Mucosa of gallbladder (tissue), 1 donor: ENCODE data around the gene DPEP2NB. TPM values are rescaled to one million over a fixed set of nuclear protein-coding genes. Genes with fewer than 3 reads are reported as not detected.
"Not testable (repeated sequence)": the region's sequence is repeated elsewhere in the genome, so short reads cannot be mapped to it uniquely, and the experiment has no call there.

Source experiments
- DNase-seq: peaks from one replicate; pipeline ENCODE4 v3.0.0-alpha.2; 2020; ENCODE audit warnings: low spot score
- total RNA-seq: library from RNA; stranded (reverse); gene quantifications from one replicate; pipeline ENCODE4 v1.2.1, GENCODE V29; 2021
- donor health status: DM: no; HTN: no; CAD: no.

Gene DPEP2NB
- total RNA-seq, 1 donor from 2014 or later: not detected

DNA sequence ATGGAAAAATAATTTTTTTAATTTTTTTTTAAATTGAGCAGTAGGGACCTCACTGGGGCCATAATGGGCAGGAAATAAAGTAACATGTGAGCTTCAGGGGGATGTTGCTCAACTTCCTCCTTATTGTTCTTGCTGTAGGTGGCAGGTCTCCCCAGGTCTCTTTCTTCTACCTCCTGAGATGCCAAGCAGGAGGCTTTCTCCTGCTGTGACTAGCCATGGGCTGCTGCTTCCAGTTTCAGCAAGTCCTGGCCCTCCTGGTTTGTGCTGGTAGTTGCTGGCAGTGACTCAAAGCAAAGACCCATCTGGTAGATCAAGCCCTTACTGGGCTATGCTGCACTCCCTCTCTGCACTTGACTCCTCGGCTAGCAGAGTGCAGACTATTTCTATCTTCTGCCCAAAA lies 2.3 kb downstream of the DPEP2NB start:
- no peak for DNase-seq

DNA sequence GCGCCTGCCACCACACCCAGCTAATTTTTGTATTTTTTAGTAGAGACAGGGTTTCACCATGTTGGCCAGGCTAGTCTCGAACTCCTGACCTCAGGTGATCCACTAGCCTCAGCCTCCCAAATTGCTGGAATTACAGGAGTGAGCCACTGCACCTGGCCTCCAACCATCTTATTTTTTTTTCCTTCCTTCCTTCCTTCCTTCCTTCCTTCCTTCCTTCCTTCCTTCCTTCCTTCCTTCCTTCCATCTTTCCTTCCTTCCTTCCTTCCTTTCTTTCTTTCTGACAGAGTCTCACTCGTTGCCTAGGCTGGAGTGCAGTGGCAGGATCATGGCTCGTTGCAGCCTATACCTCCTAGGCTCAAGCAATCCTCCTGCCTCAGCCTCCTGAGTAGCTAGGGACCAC lies 5.8 kb downstream of the DPEP2NB start:
- DNase-seq: not testable (repeated sequence)

DNA sequence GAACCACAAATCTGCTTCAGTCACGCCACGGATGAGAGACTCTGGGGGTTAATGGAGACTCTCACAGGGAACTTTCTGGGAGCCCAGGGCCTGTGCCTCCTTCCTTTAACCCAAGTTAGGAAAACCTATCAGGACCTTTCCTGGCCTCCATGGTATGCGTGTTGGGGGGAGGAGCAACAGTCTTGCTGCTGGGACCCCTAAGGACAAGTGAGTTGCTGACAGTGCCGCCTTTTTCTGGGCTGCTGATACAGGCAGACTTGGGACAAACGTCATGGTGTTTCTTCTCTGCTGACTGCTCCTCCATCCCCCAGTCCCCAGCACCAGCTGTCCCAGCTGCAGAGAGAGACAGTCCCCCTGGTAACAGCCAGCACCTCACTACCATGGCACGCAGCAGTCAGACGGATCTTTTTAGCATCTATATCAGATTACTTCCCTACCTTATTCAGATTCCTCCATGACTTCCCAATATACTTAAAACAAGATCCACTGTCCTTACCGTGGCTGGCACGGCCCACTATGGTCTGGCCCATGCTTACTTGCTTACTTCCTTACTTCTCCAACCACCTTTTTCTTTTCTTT lies 6.5 kb downstream of the DPEP2NB start:
- DNase-seq: no peak

- DNase-seq: peak; percentile 49
These were observed 9.9 kb downstream of the DPEP2NB start for GRCh38 chr16:68005786-68006286.

- no peak for DNase-seq
These were observed 10.5 kb downstream of the DPEP2NB start for GRCh38 chr16:68005211-68005610.

DNA sequence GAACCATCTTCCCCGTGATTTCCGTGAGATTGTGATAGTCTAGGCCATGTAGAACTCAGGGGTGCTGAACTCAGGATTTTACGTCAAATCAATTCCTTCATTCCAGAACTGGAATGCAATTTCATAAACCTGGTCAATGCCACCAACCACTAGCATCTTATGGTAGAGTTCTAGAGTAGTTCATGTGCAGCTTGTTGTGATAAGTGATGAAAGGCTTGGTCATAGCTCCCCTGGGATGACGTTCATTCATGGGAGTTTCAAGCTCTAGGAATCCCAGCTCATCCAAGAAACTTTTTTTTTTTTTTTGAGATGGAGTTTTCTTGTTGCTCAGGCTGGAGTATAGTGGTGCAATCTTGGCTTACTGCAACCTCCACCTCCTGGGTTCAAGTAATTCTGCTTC lies 12.7 kb downstream of the DPEP2NB start:
- DNase-seq: no peak

DNA sequence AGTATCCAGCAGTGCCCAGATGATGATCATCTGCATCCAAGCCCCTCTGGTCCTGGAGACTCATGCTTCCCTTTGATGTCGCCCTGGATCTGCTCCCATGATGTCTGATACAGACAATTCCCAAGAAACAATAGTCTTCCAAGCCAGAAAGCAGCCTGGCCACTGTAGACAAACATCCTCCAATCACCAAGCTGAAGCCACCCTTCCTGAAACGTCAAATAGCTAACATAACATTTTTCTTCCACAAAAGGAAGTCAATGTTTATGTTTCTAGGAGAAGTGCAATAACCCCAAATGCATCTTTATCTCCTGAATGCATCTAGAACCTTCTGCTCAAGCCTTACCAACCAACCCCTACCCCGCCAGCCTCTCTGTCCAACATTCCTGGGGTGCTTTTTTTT lies 15.3 kb downstream of the DPEP2NB start:
- no peak for DNase-seq

GRCh38 chr16:67999985-68000384 lies 15.7 kb downstream of the DPEP2NB start:
- DNase-seq: no peak

DNA sequence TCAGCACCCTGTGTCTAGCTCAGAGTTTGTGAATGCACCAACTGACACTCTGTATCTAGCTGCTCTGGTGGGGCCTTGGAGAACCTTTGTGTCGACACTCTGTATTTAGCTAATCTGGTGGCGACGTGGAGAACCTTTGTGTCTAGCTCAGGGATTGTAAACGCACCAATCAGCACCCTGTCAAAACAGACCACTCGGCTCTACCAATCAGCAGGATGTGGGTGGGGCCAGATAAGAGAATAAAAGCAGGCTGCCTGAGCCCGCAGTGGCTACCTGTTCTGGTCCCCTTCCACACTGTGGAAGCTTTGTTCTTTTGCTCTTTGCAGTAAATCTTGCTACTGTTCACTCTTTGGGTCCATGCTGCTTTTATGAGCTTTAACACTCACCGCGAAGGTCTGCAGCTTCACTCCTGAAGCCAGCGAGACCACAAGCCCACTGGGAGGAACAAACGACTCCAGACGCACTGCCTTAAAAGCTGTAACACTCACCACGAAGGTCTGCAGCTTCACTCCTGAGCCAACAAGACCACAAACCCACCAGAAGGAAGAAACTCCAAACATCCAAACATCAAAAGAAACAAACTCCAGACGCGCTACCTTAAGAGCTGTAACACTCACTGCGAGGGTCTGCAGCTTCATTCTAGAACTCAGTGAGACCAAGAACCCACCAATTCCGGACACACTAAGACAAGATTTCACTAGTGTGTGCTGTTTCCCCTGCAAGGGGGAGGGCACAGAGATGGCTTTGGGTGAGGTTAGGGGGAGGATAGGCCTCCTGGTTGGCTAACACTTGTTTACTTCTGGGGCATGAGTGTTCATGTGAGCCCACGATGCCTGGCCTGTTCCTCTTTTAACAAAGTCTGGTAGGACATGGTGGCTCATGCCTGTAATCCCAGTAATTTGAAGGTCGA lies 16.7 kb downstream of the DPEP2NB start, which contains the start of gene DPEP2:
DPEP2 (minus strand) TSS at position 706 of the 910 bp plus-strand sequence. CDS start 6,272 bp downstream, outside the sequence.
- DNase-seq: not testable (repeated sequence)

DNA sequence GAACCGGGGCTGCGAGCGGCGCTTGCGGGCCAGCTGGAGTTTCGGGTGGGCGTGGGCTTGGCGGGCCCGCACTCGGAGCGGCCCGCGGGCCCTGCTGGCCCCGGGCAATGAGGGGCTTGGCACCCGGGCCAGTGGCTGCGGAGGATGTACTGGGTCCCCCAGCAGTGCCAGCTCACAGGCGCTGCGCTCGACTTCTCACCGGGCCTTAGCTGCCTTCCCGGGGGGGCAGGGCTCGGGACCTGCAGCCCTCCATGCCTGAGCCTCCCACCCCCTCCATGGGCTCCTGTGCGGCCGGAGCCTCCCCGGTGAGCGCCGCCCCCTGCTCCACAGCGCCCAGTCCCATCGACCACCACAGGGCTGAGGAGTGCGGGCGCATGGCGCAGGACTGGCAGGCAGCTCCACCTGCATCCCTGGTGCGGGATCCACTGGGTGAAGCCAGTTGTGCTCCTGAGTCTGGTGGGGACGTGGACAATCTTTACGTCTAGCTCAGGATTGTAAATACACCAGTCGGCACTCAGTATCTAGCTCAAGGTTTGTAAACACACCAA lies 17.4 kb downstream of the DPEP2NB start:
- not testable (repeated sequence) for DNase-seq

- DNase-seq: no peak
These were observed 19.0 kb downstream of the DPEP2NB start for GRCh38 chr16:67996666-67997065.

DNA sequence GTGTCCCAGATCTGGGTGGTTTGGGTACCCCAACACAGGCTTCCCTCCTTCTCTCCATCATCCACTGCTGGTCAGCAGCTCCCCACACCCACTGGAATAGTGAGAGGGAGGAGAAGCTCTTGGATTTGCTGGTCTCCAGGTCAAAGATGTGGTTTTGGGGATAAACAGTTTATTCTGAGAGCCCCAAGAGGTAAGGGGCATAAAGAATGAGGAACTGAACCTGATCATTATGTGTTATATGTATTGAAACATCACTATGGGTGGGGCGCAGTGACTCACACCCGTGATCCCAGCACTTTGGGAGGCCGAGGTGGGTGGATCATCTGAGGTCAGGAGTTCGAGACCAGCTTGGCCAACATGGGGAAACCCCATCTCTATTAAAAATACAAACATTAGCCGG lies 20.3 kb downstream of the DPEP2NB start:
- DNase-seq: no peak

DNA sequence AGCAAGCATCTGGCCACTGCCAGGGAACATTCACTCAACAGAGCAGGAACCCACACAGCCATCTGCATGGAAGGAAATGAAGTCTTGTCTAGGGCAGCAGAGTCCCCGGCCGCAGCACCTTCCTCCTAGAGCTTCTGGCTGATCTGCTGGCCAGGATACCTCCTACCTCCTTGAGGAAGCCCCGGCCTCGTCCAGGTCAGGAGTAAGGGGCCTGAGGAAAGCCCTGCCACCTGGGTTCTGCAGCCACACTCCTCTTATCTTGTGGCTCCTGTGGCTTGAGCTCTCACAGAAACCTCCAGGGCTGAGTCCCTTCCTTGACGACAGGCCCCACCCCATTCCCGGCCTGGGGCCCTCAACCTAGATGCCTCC lies 21.7 kb downstream of the DPEP2NB start:
- DNase-seq: not testable (repeated sequence)

DNA sequence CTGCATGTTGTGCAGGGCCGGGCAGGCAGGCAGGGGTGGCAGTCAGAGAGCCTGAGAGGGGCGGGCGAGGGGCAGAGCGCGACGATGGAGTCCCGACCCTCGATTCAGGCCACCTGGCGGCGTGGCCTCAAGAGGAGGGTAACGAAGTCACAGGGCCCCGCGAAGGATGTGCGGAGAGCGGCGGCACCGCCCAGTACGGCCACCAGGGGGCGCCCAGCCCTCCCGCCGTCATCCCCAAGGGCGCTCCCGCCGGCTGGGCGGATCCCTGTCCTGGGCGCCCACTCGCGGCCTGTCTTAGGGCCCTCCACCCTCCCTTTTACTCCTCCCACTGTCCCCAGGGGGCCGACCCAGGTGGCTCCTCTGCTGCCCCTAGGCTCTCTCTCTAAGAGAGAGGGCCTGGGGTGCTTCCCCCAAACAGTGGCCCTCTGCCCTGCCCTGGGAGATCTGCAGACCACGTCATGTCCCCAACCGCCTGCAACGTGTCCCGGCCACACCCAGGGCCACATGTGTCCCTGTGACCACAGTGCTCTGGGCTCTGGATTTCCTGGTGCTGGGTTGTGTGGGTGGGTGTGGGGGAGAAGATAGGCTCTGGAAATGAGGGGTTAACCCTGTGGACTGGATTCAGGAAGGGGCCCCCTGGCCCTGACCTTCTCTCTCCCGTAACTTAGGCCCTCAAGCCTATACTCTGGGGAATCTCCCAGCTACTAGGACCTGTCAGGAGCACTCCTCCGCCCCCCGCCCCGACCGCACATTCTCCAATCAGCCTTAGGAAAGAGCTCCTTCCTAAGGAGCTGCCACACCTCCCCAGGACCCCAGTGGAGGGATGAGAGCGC lies 22.3 kb downstream of the DPEP2NB start:
- peak; percentile 74 for DNase-seq

- DNase-seq: no peak
These were observed 23.0 kb downstream of the DPEP2NB start for GRCh38 chr16:67992661-67993206.

DNA sequence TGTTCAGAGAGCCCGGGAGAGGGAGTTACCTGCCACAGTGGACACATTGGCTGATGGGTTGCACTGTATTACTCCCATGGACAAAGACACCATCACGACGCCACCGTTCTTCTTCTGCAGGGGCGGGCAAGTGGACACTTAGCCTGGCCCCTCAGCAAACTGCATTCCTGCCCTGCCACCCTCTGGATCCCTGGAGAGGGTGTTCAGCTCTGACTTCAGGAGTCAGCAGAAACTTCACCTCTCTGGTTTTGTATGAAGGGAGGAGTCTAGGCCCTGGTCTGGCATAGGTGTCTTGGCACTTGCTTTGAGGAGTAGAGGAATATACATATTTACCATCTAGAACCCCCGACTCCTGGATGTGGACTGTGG lies 25.7 kb downstream of the DPEP2NB start:
- DNase-seq: no peak

DNA sequence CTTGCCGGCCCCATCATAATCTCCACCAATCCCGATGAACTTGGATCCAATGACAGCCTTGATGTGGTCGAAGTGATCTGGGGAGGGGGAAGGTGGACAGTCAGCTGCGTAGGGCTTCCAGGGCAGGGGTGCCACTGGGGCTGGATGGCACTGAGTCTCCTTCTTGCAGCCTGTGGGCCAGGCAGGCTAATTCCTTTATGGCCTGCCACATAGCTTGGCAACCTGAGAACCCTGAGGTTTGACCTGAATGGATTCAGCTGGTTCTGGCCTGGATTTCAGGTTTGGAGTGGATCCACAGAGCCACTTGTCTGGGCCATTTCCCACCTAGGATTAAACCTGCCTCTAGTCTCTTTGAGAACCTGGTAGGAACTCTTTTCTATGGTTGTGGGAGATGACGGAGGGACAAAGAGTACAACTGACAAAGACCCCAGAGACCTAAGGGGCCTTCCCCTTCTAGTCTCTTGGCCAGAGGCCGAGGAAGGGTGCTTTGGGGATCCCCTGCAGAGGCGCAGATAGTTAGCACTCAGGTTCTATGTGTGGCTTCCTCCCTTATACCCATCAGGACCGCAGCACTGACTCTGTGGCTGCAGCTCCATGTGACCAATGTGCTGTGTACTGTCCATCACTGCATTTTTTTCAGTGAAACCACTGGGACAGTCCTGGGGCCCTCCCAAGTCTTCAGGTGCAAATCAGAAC lies 26.2 kb downstream of the DPEP2NB start:
- DNase-seq: no peak

GRCh38 chr16:67988675-67989074 lies 27.0 kb downstream of the DPEP2NB start:
- DNase-seq: no peak

DNA sequence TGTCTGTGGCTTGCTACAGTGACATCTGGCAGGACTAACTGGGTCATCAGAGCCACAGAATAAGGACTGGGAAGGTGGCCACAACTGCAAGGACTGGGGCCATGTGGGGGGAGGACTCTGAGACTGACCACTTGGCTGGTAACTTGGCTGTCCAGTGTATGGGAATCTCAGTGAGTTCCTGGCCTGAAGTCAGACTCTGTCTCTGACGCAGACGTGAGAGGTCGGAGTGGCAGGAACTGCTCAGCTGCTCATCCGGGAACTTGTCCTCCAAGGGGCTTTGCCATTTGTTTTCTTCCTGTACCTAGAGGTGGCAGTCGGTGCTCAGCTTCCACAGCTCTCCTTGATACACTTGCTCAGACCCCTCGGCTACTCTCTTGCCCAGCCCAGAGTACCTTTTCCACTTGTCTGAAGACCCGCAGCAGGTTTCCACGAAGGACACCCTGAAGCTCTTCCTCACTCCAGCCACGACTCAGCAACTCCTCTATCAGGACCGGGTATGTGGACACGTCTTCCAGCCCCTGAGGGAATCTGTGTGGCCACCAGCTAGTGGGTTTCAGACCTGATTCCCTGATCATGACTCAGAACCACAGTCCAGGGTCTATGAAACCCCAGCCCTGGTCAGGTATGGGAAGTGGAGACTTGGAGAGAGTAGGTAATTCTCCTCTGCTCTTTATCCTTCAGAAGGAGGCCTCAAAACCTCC lies 28.1 kb downstream of the DPEP2NB start:
- DNase-seq: no peak

- DNase-seq: no peak
These were observed 28.8 kb downstream of the DPEP2NB start for GRCh38 chr16:67986949-67987348.
